HG03175 (cell line): Measurements from ENCODE around the gene STARD10.
"Not testable (repeated sequence)": the region's sequence is repeated elsewhere in the genome, so short reads cannot be mapped to it uniquely, and the experiment has no call there.

ENCODE experiments used
- ATAC-seq: cut with Tn5 transposase; IDR thresholded peaks from one replicate; pipeline ENCODE4 v1.9.1; 2021; ENCODE audit warnings: mild to moderate bottlenecking, moderate library complexity; ENCODE audit not compliant: unreplicated experiment

The STARD10 gene

GRCh38 chr11:72808331-72808798, 14.5 kb upstream of the STARD10 start:
- ATAC-seq = no peak

GRCh38 chr11:72807792-72808191, 13.9 kb upstream of the STARD10 start:
- no peak for ATAC-seq

- ATAC-seq = no peak
These were observed 13.3 kb upstream of the STARD10 start for GRCh38 chr11:72807021-72807693.

- not testable (repeated sequence) for ATAC-seq
These were observed 12.5 kb upstream of the STARD10 start for GRCh38 chr11:72806378-72806777.

- no peak for ATAC-seq
These were observed 11.4 kb upstream of the STARD10 start for GRCh38 chr11:72805216-72805615.

GRCh38 chr11:72802822-72803221, 9.0 kb upstream of the STARD10 start:
- no peak for ATAC-seq

- no peak for ATAC-seq
These were observed 5.6 kb upstream of the STARD10 start for GRCh38 chr11:72799441-72799840.

GRCh38 chr11:72798361-72798760, 4.5 kb upstream of the STARD10 start:
- ATAC-seq = no peak

GRCh38 chr11:72793076-72793424, 797 bp downstream of the STARD10 start:
- ATAC-seq = no peak

- no peak for ATAC-seq
These were observed 1.3 kb downstream of the STARD10 start for GRCh38 chr11:72792437-72793021.

- ATAC-seq = not testable (repeated sequence)
These were observed 2.6 kb downstream of the STARD10 start for GRCh38 chr11:72791228-72791627.

- ATAC-seq = no peak
These were observed 4.2 kb downstream of the STARD10 start for GRCh38 chr11:72789493-72790131.

GRCh38 chr11:72788241-72788640, 5.6 kb downstream of the STARD10 start:
- ATAC-seq = no peak

GRCh38 chr11:72787216-72788104, 6.4 kb downstream of the STARD10 start:
- ATAC-seq = no peak

- ATAC-seq = no peak
These were observed 7.3 kb downstream of the STARD10 start for GRCh38 chr11:72786305-72787215.

GRCh38 chr11:72784662-72785061, 9.2 kb downstream of the STARD10 start:
- ATAC-seq = no peak

GRCh38 chr11:72783144-72783905, 10.5 kb downstream of the STARD10 start:
- no peak for ATAC-seq

GRCh38 chr11:72782081-72782920, 11.5 kb downstream of the STARD10 start:
- no peak for ATAC-seq
